SK-N-SH (cell line): Measurements from ENCODE around the gene NR3C1. TPM values are rescaled to one million over a fixed set of nuclear protein-coding genes. Genes with fewer than 3 reads are reported as not detected.

Source experiments
- CTCF ChIA-PET: fragments of 300-600, 350-600 bp; formaldehyde crosslinking; extraction: SDS; loops from one replicate; lab custom pipeline; 2021; lab: Yijun Ruan, JAX
- POLR2A ChIA-PET: fragments of 350-600 bp; sonication (Branson Sonifier 250); formaldehyde crosslinking; extraction: SDS; loops from one replicate; lab custom pipeline; 2020; ENCODE audit warnings: antibody characterized with exemption, inconsistent platforms; lab: Yijun Ruan, JAX
- DNase-seq: peaks from one replicate; pipeline ENCODE4 v3.0.0; 2012
- H2AFZ ChIP-seq: fragments of 200-600 bp; sonication (generic); 2 replicates; pipeline ENCODE4 v1.8.1; 2016; ENCODE audit warnings: antibody characterized with exemption, mild to moderate bottlenecking, low read depth
- H3F3A ChIP-seq: fragments of 200-600 bp; sonication (generic); replicated peaks from 2 replicates; pipeline ENCODE3; 2016; ENCODE audit warnings: antibody characterized with exemption, mild to moderate bottlenecking; ENCODE audit not compliant: insufficient read depth
- H3K27ac ChIP-seq, 2 experiments: fragments of 200-500 bp in 1 of 2; fragments of 200-600 bp in 1 of 2; sonication (Bioruptor generic) in 1 of 2; sonication (generic), shearing (Covaris generic) in 1 of 2; 2 replicates each; pipeline versions ENCODE4 v1.5.1 to v1.6.1; 2014 to 2016; ENCODE audit warnings: low read depth in 2 of 2, inconsistent platforms in 1 of 2, low read length in 1 of 2, mild to moderate bottlenecking in 1 of 2, mixed read lengths in 1 of 2
- H3K27me3 ChIP-seq: fragments of 200-600 bp; sonication (generic), shearing (Covaris generic); 2 replicates; pipeline ENCODE4 v1.6.1; 2016; ENCODE audit warnings: mixed run types; ENCODE audit not compliant: insufficient read depth
- H3K36me3 ChIP-seq, 2 experiments: fragments of 200-500 bp in 1 of 2; fragments of 200-600 bp in 1 of 2; sonication (Bioruptor generic) in 1 of 2; sonication (generic) in 1 of 2; replicated peaks in 1 of 2; 2 replicates each; pipeline versions ENCODE3 to v1.5.1; 2014 to 2016; ENCODE audit warnings: low read length in 1 of 2, mild to moderate bottlenecking in 1 of 2; ENCODE audit not compliant: insufficient read depth in 2 of 2, control insufficient read depth in 1 of 2
- H3K4me1 ChIP-seq, 2 experiments: fragments of 200-500 bp in 1 of 2; fragments of 200-600 bp in 1 of 2; sonication (Bioruptor generic) in 1 of 2; sonication (generic), shearing (Covaris generic) in 1 of 2; 2 replicates each; pipeline versions ENCODE4 v1.5.1 to v1.6.1; 2014 to 2016; ENCODE audit warnings: low read depth in 1 of 2, low read length in 1 of 2, mixed run types in 1 of 2; ENCODE audit not compliant: insufficient read depth in 2 of 2, control insufficient read depth in 1 of 2
- H3K4me2 ChIP-seq: fragments of 200-600 bp; sonication (generic), shearing (Covaris generic); 2 replicates; pipeline ENCODE4 v1.6.1; 2017; ENCODE audit warnings: mixed run types
- H3K4me3 ChIP-seq, 2 experiments: fragments of 200-500 bp in 1 of 2; fragments of 200-600 bp in 1 of 2; sonication (Bioruptor generic) in 1 of 2; sonication (generic), shearing (Covaris generic) in 1 of 2; 2 replicates each; pipeline versions ENCODE4 v1.5.1 to v1.8.1; 2014 to 2016; ENCODE audit warnings: low read depth in 2 of 2, inconsistent platforms in 1 of 2, low read length in 1 of 2, mild to moderate bottlenecking in 1 of 2, mixed read lengths in 1 of 2, moderate library complexity in 1 of 2
- H3K79me2 ChIP-seq: fragments of 200-600 bp; sonication (generic); 2 replicates; pipeline ENCODE4 v1.8.1; 2017; ENCODE audit warnings: mild to moderate bottlenecking; ENCODE audit not compliant: insufficient read depth
- H3K9ac ChIP-seq: fragments of 200-600 bp; sonication (generic); 2 replicates; pipeline ENCODE4 v1.6.1; 2017; ENCODE audit warnings: mixed run types
- H3K9me2 ChIP-seq: fragments of 200-600 bp; sonication (generic); 2 replicates; pipeline ENCODE4 v1.6.1; 2017; ENCODE audit warnings: mixed run types
- H3K9me3 ChIP-seq: fragments of 200-600 bp; sonication (generic); 2 replicates; pipeline ENCODE4 v1.6.1; 2017; ENCODE audit warnings: mixed run types, mild to moderate bottlenecking, moderate library complexity
- H4K20me1 ChIP-seq: fragments of 200-600 bp; sonication (generic); 2 replicates; pipeline ENCODE4 v1.6.1; 2017; ENCODE audit warnings: mild to moderate bottlenecking, mixed run types; ENCODE audit not compliant: insufficient read depth
- ELF1 ChIP-seq: IDR thresholded peaks from 2 replicates; pipeline ENCODE4 v1.4.0; 2012
- JUND ChIP-seq: IDR thresholded peaks from 2 replicates; pipeline ENCODE4 v1.4.0; 2012
- MXI1 ChIP-seq: IDR thresholded peaks from 2 replicates; pipeline ENCODE4 v1.6.1; 2012; ENCODE audit warnings: mild to moderate bottlenecking, low read depth, low read length, improper control_type of control experiment
- NFIC ChIP-seq: IDR thresholded peaks from 2 replicates; pipeline ENCODE4 v1.4.0; 2012; ENCODE audit warnings: borderline replicate concordance
- PBX3 ChIP-seq: IDR thresholded peaks from 2 replicates; pipeline ENCODE4; 2012
- POLR2AphosphoS5 ChIP-seq: IDR thresholded peaks from 2 replicates; pipeline ENCODE4 v1.6.1; 2012; ENCODE audit warnings: low read depth, low read length
- REST ChIP-seq: IDR thresholded peaks from 2 replicates; pipeline ENCODE4 v1.6.1; 2012; ENCODE audit warnings: mild to moderate bottlenecking, low read depth, low read length, moderate library complexity
- TCF12 ChIP-seq: IDR thresholded peaks from 2 replicates; pipeline ENCODE4 v1.4.0; 2012
- YY1 ChIP-seq: IDR thresholded peaks from 2 replicates; pipeline ENCODE4 v1.4.0; 2012; ENCODE audit warnings: low read depth, mild to moderate bottlenecking
- WGBS: methylation state at CpG from one replicate; pipeline ENCODE4 v1.1.6; 2017; ENCODE audit warnings: low lambda C conversion rate; 5-methylcytosine and 5-hydroxymethylcytosine counted together
- polyA plus RNA-seq, 3 experiments: library from polyadenylated mRNA; depleted of rRNA; stranded (reverse); fragments of >200 nt; gene quantifications; 2 replicates each; pipeline ENCODE4 v1.2.3, GENCODE V29; 2012
- TF ChIP-seq, protein P1 (sequence below): IDR thresholded peaks from 2 replicates; pipeline ENCODE4 v1.4.0; 2012; ENCODE audit warnings: low read depth

Gene NR3C1
- polyA plus RNA-seq, 1 of the 3 experiments (the other 2 are of a cell fraction): 7.1 TPM

- Histone ChIP-seq H3K9me3 (no peaks in the 10 kb centered on the region), H3K4me1 (peaks cover 19 to 23% of the 10 kb centered on the region in 2 experiments), H3K9ac (no peak overlapping the region), H3K36me3 (peaks cover 8 to 20% of the 10 kb centered on the region in 2 experiments), H3K79me2 (peaks cover 84% of the 10 kb centered on the region), H4K20me1 (peaks cover 14% of the 10 kb centered on the region; the same call in 1 of the 2 replicates), H3K4me3 (no peak overlapping the region), H3F3A (peaks cover 30% of the 10 kb centered on the region), H3K4me2 (0 out of 2 replicates have a peak overlapping the region, but pooled peaks have one; percentile 20), H2AFZ (no peak overlapping the region), H3K9me2 (no peaks in the 10 kb centered on the region), H3K27me3 (no peaks in the 10 kb centered on the region), H3K27ac (peak overlapping the region in 1 of 2 experiments; percentile 34; a peak in 1 of 4 replicates)
- DNase-seq: peak; percentile 2
- TF ChIP-seq JUND (peak; percentile 24; the same call in 1 of the 2 replicates), ELF1 (no peak), TCF12 (peak; percentile 63), PBX3 (peak; percentile 78), POLR2AphosphoS5 (peak; percentile 26; the same call in 1 of the 2 replicates), REST (no peak), NFIC (peak; percentile 93)
- CTCF ChIA-PET: interaction anchor here (1.1 to 1.5 kb wide), 2 partner anchors 20 to 86 kb away, joined by 3 to 5 read pairs; partner anchors contain the start of gene NR3C1
- WGBS: 38% methylated on average over 4 of the region's 4 CpGs
- POLR2A ChIA-PET: no interaction called here
These were observed 86.4 kb downstream of the NR3C1 start for GRCh38 chr5:143316844-143317631.

DNA sequence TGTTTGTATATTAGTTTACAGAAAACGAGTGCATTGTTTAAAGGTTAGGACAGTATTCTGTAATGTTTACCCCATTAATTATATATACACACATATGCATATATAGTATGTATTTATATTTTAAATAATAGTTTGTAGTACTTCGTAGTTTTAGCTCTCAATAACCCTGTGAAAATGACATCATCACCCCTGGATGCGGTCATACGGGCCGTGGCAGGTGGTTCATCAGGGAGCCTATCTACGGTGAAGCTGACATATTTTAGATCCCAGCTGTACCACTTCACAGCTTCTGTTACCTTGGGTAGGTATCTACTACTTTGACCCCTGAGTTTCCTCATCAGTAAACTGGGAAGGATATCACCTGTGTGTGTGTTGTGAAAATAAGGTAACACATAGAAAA, 87.1 kb downstream of the NR3C1 start:
- no peaks in the 10 kb centered on the region for H3K9me2 ChIP-seq

More for the DNA sequence above, 87.1 kb downstream of the NR3C1 start:
- TF ChIP-seq YY1: no peak
- TF ChIP-seq, protein P1, sequence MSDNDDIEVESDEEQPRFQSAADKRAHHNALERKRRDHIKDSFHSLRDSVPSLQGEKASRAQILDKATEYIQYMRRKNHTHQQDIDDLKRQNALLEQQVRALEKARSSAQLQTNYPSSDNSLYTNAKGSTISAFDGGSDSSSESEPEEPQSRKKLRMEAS: no peak
- no peak for TF ChIP-seq NFIC
- TF ChIP-seq MXI1: no peak
- TF ChIP-seq TCF12: no peak
- TF ChIP-seq, all 33 proteins: peak for 0
- H3F3A ChIP-seq: peaks cover 30% of the 10 kb centered on the region
- no peak overlapping the region for H3K9ac ChIP-seq
- peaks cover 9 to 26% of the 10 kb centered on the region in 2 experiments for H3K36me3 ChIP-seq
- POLR2A ChIA-PET: no interaction called here
- H2AFZ ChIP-seq: no peak overlapping the region
- H3K4me1 ChIP-seq: peaks cover 19 to 23% of the 10 kb centered on the region in 2 experiments
- peaks cover 14% of the 10 kb centered on the region; the same call in 1 of the 2 replicates for H4K20me1 ChIP-seq
- CTCF ChIA-PET: interaction anchor here (1.1 to 1.5 kb wide), 2 partner anchors 21 to 87 kb away, joined by 3 to 5 read pairs; partner anchors contain the start of gene NR3C1
- H3K79me2 ChIP-seq: peaks cover 79% of the 10 kb centered on the region
- H3K27me3 ChIP-seq: no peaks in the 10 kb centered on the region
- no peak for DNase-seq
- WGBS: 95% methylated on average over 6 of the region's 6 CpGs
- 0 out of 2 replicates have a peak overlapping the region, but pooled peaks have one; percentile 20 for H3K4me2 ChIP-seq
- H3K4me3 ChIP-seq: no peak overlapping the region
- H3K9me3 ChIP-seq: no peaks in the 10 kb centered on the region
- H3K27ac ChIP-seq: peak overlapping the region in 1 of 2 experiments; percentile 34; a peak in 1 of 4 replicates
